Measurements from ENCODE around the gene PTPRD. TPM values are rescaled to one million over a fixed set of nuclear protein-coding genes. Genes with fewer than 3 reads are reported as not detected.

The PTPRD gene
- total and polyA plus RNA-seq, 2 of the 4 experiments (the other 2 are of a cell fraction), result 0.07 to 0.18 TPM

- WGBS, 2 experiments (ENCODE audit: extremely low coverage in 2 of 2, insufficient read length in 1 of 2), result 13% methylated on average over 1 of the region's 1 CpG; no CpG with 5 or more reads in 1 of the 2 experiments
- H4K20me1 ChIP-seq (ENCODE audit: insufficient read depth, low read length), result no peaks in the 10 kb centered on the region
- H2BK15ac ChIP-seq (ENCODE audit: low read depth, low read length), result no peak overlapping the region
- no peak overlapping the region for H2AK9ac ChIP-seq (replicated peaks; ENCODE audit: low read depth, low read length, poor library complexity)
- dilution Hi-C loops (cut with HindIII; ENCODE audit: low sequenced_read_pairs, unreplicated experiment) (no loop called here), intact Hi-C loops (cut with micrococcal nuclease) (no loop called here), in situ Hi-C loops (cut with MboI; ENCODE audit: low sequenced_read_pairs) (no loop called here)
- H3K14ac ChIP-seq (replicated peaks; ENCODE audit: low read depth, low read length), result no peak overlapping the region
- H3K27me3 ChIP-seq (ENCODE audit: control insufficient read depth, insufficient read depth, low read length), result no peaks in the 10 kb centered on the region
- BruUV-seq (replicated peaks), result no TSS peak
- H3K4me3 ChIP-seq (ENCODE audit: insufficient read depth, low read depth, low read length), result no peak overlapping the region
- no peak overlapping the region for H3K4me2 ChIP-seq (ENCODE audit: low read depth, low read length)
- TF ChIP-seq BHLHE40 (IDR thresholded peaks at IDR 0.05; ENCODE audit: low read depth, low read length) (no peak), MAFK (IDR thresholded peaks at IDR 0.05; ENCODE audit: low read depth, low read length) (no peak), MXI1 (IDR thresholded peaks at IDR 0.05; ENCODE audit: borderline replicate concordance, low read depth, low read length) (no peak), RCOR1 (IDR thresholded peaks at IDR 0.05; ENCODE audit: insufficient replicate concordance, low read length) (no peak), RFX5 (IDR thresholded peaks at IDR 0.05; ENCODE audit: low read depth, low read length) (no peak)
- no peak overlapping the region for H3K4ac ChIP-seq (ENCODE audit: low read depth, low read length)
- H3K18ac ChIP-seq (ENCODE audit: low read depth, low read length), result no peak overlapping the region
- no peak overlapping the region for H3K23ac ChIP-seq (ENCODE audit: low read depth, low read length)
- H3K4me1 ChIP-seq (ENCODE audit: control insufficient read depth, insufficient read depth, low read length), result no peaks in the 10 kb centered on the region
- no peak overlapping the region for H2BK120ac ChIP-seq (ENCODE audit: low read depth, low read length)
- H2AFZ ChIP-seq (replicated peaks; ENCODE audit: low read length, poor library complexity), result no peak overlapping the region
- H4K5ac ChIP-seq (ENCODE audit: low read depth, low read length), result no peak overlapping the region
- no peaks in the 10 kb centered on the region for H3K36me3 ChIP-seq (ENCODE audit: control insufficient read depth, insufficient read depth, low read length)
- DNase-seq (no peak), ATAC-seq (ENCODE audit: low read depth) (no peak)
- CTCF ChIA-PET, result interaction anchor here (1.1 kb wide), 1 partner anchor 24 kb away, joined by 4 read pairs; no protein-coding TSS in a partner anchor
- POLR2A ChIA-PET (ENCODE audit: unreplicated experiment), result no interaction called here
- no peak overlapping the region for H3K9ac ChIP-seq (ENCODE audit: low read depth, low read length)
- no peak overlapping the region for H2BK5ac ChIP-seq (ENCODE audit: low read depth, low read length, poor library complexity, severe bottlenecking)
- no peaks in the 10 kb centered on the region for H3K9me3 ChIP-seq (ENCODE audit: control insufficient read depth, insufficient read depth, low read length)
- H4K91ac ChIP-seq (ENCODE audit: insufficient read depth, low read depth, low read length), result no peak overlapping the region
- H3K27ac ChIP-seq (ENCODE audit: insufficient read depth, low read length), result no peak overlapping the region
- no peak overlapping the region for H2BK20ac ChIP-seq (ENCODE audit: low read depth, low read length)
- no peaks in the 10 kb centered on the region for H3K9me1 ChIP-seq (ENCODE audit: insufficient read depth, low read length)
- H2AK5ac ChIP-seq (ENCODE audit: low read depth, low read length), result no peak overlapping the region
- no peak overlapping the region for H3K56ac ChIP-seq (ENCODE audit: extremely low read depth, insufficient read depth, low read length)
- no peak overlapping the region for H4K8ac ChIP-seq (ENCODE audit: low read depth in 2 of 2, low read length in 2 of 2)
- H3K79me1 ChIP-seq (ENCODE audit: low read depth in 1 of 2, low read length in 2 of 2), result no peaks in the 10 kb centered on the region
Measured at GRCh38 chr9:8613346-8613825, 1999.4 kb downstream of the PTPRD start.
